ENCODE data around the gene PIP4K2A.

DNA sequence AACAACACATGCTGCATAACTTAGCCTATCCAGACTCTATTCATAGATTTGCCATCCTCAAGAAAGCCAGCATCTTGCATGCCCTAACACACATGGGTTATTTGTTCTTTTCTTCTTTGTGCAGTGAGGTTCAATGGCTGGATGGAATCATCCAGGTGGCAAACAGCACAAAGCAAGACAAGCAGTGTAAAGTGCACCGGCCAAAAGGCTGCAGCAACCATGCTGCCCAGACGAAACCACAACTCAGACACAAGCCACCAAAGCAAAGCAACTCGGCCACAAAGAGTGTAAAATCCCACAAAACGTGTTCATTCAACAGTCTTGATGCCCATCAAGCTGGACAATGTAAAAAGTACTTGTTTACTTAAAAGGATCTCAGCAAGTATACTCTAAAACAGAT, 76.9 kb downstream of the PIP4K2A start:
- TF ChIP-seq, protein P1, sequence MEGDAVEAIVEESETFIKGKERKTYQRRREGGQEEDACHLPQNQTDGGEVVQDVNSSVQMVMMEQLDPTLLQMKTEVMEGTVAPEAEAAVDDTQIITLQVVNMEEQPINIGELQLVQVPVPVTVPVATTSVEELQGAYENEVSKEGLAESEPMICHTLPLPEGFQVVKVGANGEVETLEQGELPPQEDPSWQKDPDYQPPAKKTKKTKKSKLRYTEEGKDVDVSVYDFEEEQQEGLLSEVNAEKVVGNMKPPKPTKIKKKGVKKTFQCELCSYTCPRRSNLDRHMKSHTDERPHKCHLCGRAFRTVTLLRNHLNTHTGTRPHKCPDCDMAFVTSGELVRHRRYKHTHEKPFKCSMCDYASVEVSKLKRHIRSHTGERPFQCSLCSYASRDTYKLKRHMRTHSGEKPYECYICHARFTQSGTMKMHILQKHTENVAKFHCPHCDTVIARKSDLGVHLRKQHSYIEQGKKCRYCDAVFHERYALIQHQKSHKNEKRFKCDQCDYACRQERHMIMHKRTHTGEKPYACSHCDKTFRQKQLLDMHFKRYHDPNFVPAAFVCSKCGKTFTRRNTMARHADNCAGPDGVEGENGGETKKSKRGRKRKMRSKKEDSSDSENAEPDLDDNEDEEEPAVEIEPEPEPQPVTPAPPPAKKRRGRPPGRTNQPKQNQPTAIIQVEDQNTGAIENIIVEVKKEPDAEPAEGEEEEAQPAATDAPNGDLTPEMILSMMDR (IDR thresholded peaks at IDR 0.05) = no peak
- no peak for TF ChIP-seq POLR2A (IDR thresholded peaks at IDR 0.05)
